Hematopoietic multipotent progenitor cell treated with erythropoietin and hydrocortisone succinate and interleukin-3 and kit ligand, for 6 days (in vitro differentiated cells): ENCODE results near the gene FAM221A.
"Not testable (repeated sequence)": the region's sequence is repeated elsewhere in the genome, so short reads cannot be mapped to it uniquely, and the experiment has no call there.

Source experiments
- DNase-seq: peaks from one replicate; pipeline ENCODE4 v3.0.0-alpha.2; 2015

Gene FAM221A

GRCh38 chr7:23709081-23709750, 29.2 kb downstream of the FAM221A start:
- no peak for DNase-seq

GRCh38 chr7:23710000-23710399, 30.0 kb downstream of the FAM221A start, which contains the start of gene STK31:
TSS of gene STK31 (plus strand) at chr7:23710219. CDS start at chr7:23710286, 67 bp downstream.
- no peak for DNase-seq

- peak; percentile 73 for DNase-seq
Observed at GRCh38 chr7:23712368-23713284, 32.6 kb downstream of the FAM221A start.

GRCh38 chr7:23713285-23714149, 33.5 kb downstream of the FAM221A start:
- no peak for DNase-seq

- DNase-seq = no peak
Observed at GRCh38 chr7:23714150-23714464, 34.1 kb downstream of the FAM221A start.

- DNase-seq = no peak
Observed at GRCh38 chr7:23714579-23714978, 34.6 kb downstream of the FAM221A start.

- no peak for DNase-seq
Observed at GRCh38 chr7:23715099-23715498, 35.1 kb downstream of the FAM221A start.

GRCh38 chr7:23717788-23718187, 37.8 kb downstream of the FAM221A start:
- DNase-seq = no peak

GRCh38 chr7:23721456-23721855, 41.5 kb downstream of the FAM221A start:
- DNase-seq = no peak

- DNase-seq = not testable (repeated sequence)
Observed at GRCh38 chr7:23722587-23723216, 42.7 kb downstream of the FAM221A start.

- not testable (repeated sequence) for DNase-seq
Observed at GRCh38 chr7:23724113-23724512, 44.1 kb downstream of the FAM221A start.

- DNase-seq = no peak
Observed at GRCh38 chr7:23742051-23742450, 62.1 kb downstream of the FAM221A start.

- DNase-seq = no peak
Observed at GRCh38 chr7:23743226-23743625, 63.2 kb downstream of the FAM221A start.

GRCh38 chr7:23746629-23747028, 66.6 kb downstream of the FAM221A start:
- DNase-seq = no peak

GRCh38 chr7:23751852-23752251, 71.9 kb downstream of the FAM221A start:
- DNase-seq = no peak
